H1 (cell line): ENCODE measurements around the gene HLA-DMB. TPM values are rescaled to one million over a fixed set of nuclear protein-coding genes. Genes with fewer than 3 reads are reported as not detected.

Experiments
- BACH1 ChIP-seq: IDR thresholded peaks from 2 replicates; pipeline ENCODE4 v1.6.1; 2012; ENCODE audit warnings: low read length, improper control_type of control experiment
- BRCA1 ChIP-seq: IDR thresholded peaks from 2 replicates; pipeline ENCODE4 v1.6.1; 2012; ENCODE audit warnings: low read depth, low read length, improper control_type of control experiment
- CEBPB ChIP-seq: IDR thresholded peaks from 2 replicates; pipeline ENCODE4 v1.6.1; 2012; ENCODE audit warnings: low read depth, low read length
- CHD2 ChIP-seq: IDR thresholded peaks from 2 replicates; pipeline ENCODE4 v1.6.1; 2012; ENCODE audit warnings: low read length, improper control_type of control experiment
- EGR1 ChIP-seq: IDR thresholded peaks from 2 replicates; pipeline ENCODE4 v1.6.1; 2011; ENCODE audit warnings: low read depth, low read length, borderline replicate concordance
- HDAC2 ChIP-seq, 2 experiments: fragments of 300-600 bp in 1 of 2; sonication (generic) in 1 of 2; IDR thresholded peaks; 2 replicates each; pipeline ENCODE4 v1.6.1; 2011 to 2012; ENCODE audit warnings: low read depth in 2 of 2, low read length in 2 of 2, mild to moderate bottlenecking in 2 of 2, moderate library complexity in 2 of 2, borderline replicate concordance in 1 of 2, inconsistent platforms in 1 of 2
- NRF1 ChIP-seq: IDR thresholded peaks from 2 replicates; pipeline ENCODE4 v1.6.1; 2011; ENCODE audit warnings: mild to moderate bottlenecking, low read depth, low read length, improper control_type of control experiment
- POLR2A ChIP-seq, 2 experiments: IDR thresholded peaks; 1 replicate in 1 of 2; 2 replicates in 1 of 2; pipeline ENCODE4 v1.6.1; 2011; ENCODE audit warnings: low read depth in 2 of 2, low read length in 2 of 2, mild to moderate bottlenecking in 2 of 2; ENCODE audit errors: control extremely low read depth in 1 of 2
- POLR2AphosphoS5 ChIP-seq: IDR thresholded peaks from 2 replicates; pipeline ENCODE4 v1.6.1; 2011; ENCODE audit warnings: low read depth, low read length
- RFX5 ChIP-seq: IDR thresholded peaks from 2 replicates; pipeline ENCODE4 v1.6.1; 2011; ENCODE audit warnings: low read depth, low read length, improper control_type of control experiment, borderline replicate concordance
- RXRA ChIP-seq: IDR thresholded peaks from 2 replicates; pipeline ENCODE4 v1.6.1; 2011; ENCODE audit warnings: low read depth, mild to moderate bottlenecking, low read length, moderate library complexity; ENCODE audit not compliant: insufficient read depth
- SAP30 ChIP-seq: fragments of 300-600 bp; sonication (generic); IDR thresholded peaks from 2 replicates; pipeline ENCODE4 v1.7.1; 2012; ENCODE audit warnings: low read length, moderate library complexity, mild to moderate bottlenecking, inconsistent platforms; ENCODE audit not compliant: insufficient read depth, insufficient replicate concordance
- SIRT6 ChIP-seq: IDR thresholded peaks from one replicate; pipeline ENCODE4 v1.7.1; 2012; ENCODE audit warnings: low read length, inconsistent platforms
- TAF1 ChIP-seq: IDR thresholded peaks from 2 replicates; pipeline ENCODE4 v1.6.1; 2011; ENCODE audit warnings: mild to moderate bottlenecking, low read depth, low read length
- TBP ChIP-seq: IDR thresholded peaks from 2 replicates; pipeline ENCODE4 v1.6.1; 2011; ENCODE audit warnings: low read depth, low read length, improper control_type of control experiment
- YY1 ChIP-seq: IDR thresholded peaks from 2 replicates; pipeline ENCODE4 v1.6.1; 2011; ENCODE audit warnings: low read depth, mild to moderate bottlenecking, low read length
- ZNF274 ChIP-seq: IDR thresholded peaks from 2 replicates; pipeline ENCODE4 v1.7.0; 2012; ENCODE audit warnings: low read length, borderline replicate concordance; ENCODE audit errors: extremely low read depth
- polyA plus RNA-seq, 7 experiments: library from polyadenylated mRNA; depleted of rRNA in 3 of 7; stranded (reverse) in 5 of 7; unstranded in 2 of 7; fragments of >200 nt in 5 of 7; fragments of 200-250 nt in 2 of 7; gene quantifications; 1 replicate in 5 of 7; 2 replicates in 1 of 7; 4 replicates in 1 of 7; pipeline versions ENCODE4 v1.2.1 to v1.2.3, GENCODE V29; 2011 to 2013; ENCODE audit warnings: missing spikeins in 2 of 7, mixed read lengths in 2 of 7
- total RNA-seq: library from RNA; stranded (reverse); fragmentation: NEBNext Ultra II Directional; extraction: Animal tissue kit (Norgen Biotek cat#: 25700); gene quantifications from 2 replicates; pipeline ENCODE4 v1.2.1, GENCODE V29; 2021
- TF ChIP-seq, protein P1 (sequence below), 3 experiments: IDR thresholded peaks; 1 replicate in 2 of 3; 2 replicates in 1 of 3; pipeline versions ENCODE4 v1.5.1 to v1.6.1; 2011; ENCODE audit warnings: low read length in 3 of 3, mild to moderate bottlenecking in 3 of 3, inconsistent platforms in 2 of 3, low read depth in 1 of 3, moderate library complexity in 1 of 3; ENCODE audit not compliant: insufficient read depth in 1 of 3; ENCODE audit errors: control extremely low read depth in 1 of 3

The HLA-DMB gene
- total and polyA plus RNA-seq, 2 of the 8 experiments (the other 6 are each of a cell fraction or from before 2014, with no cell fraction given), result 2.7 to 4.7 TPM

DNA sequence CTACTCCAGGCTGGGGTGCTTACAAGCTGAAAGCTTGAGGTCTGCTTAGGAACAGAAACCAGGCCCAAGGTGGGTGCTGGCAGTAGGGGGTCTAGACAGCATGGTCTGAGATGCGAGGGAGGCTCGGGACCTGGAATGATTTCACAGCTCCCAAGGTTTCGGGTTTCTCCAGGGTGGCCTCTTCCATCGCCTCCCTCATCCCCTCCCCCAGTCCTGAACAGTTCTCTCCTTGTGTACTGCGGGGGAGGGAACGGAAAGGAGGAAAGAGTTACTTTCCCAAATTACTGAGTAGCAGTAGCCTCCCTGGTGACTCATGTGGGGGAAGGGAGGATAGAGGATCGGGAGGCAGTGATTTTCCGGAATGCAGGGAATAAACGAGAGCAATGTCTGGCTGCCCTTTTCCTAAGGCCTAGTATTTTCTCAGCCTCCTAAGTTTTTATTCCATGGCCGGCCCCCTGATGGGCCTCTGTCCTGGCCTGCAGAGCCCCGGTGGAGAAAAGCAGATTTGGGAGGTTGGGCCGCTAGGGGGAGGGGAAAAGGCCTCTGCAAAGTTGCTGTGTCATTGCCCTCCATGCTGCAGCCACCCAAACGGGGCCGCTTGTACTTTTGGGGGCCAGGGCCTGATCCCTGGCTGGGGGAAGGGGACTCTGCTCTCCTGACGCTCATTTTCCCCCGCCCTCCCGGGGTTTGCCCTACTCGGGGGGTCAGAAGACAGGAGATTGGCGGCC lies 29.0 kb upstream of the HLA-DMB start (continued):
- TF ChIP-seq POLR2AphosphoS5 (no peak; the same call in 1 of the 2 replicates), EGR1 (peak; percentile 9; the same call in 1 of the 2 replicates), YY1 (peak; percentile 97), RFX5 (no peak), CEBPB (no peak), BACH1 (peak; percentile 96), SAP30 (no peak), HDAC2 (IDR thresholded peaks at IDR 0.05; ENCODE audit: borderline replicate concordance in 1 of 2, low read depth in 2 of 2, low read length in 2 of 2) (no peak), NRF1 (no peak), ZNF274 (no peak), TBP (peak; percentile 40), RXRA (0 out of 2 replicates have a peak, but pooled peaks have one; percentile 4), BRCA1 (no peak), POLR2A (IDR thresholded peaks at IDR 0.05; ENCODE audit: control extremely low read depth in 1 of 2, low read depth in 2 of 2, low read length in 2 of 2) (peak in 1 of 2 experiments; percentile 89; a peak in 2 of 3 replicates), SIRT6 (peak; percentile 3), TAF1 (peak; percentile 76), CHD2 (no peak)
- TF ChIP-seq, protein P1, sequence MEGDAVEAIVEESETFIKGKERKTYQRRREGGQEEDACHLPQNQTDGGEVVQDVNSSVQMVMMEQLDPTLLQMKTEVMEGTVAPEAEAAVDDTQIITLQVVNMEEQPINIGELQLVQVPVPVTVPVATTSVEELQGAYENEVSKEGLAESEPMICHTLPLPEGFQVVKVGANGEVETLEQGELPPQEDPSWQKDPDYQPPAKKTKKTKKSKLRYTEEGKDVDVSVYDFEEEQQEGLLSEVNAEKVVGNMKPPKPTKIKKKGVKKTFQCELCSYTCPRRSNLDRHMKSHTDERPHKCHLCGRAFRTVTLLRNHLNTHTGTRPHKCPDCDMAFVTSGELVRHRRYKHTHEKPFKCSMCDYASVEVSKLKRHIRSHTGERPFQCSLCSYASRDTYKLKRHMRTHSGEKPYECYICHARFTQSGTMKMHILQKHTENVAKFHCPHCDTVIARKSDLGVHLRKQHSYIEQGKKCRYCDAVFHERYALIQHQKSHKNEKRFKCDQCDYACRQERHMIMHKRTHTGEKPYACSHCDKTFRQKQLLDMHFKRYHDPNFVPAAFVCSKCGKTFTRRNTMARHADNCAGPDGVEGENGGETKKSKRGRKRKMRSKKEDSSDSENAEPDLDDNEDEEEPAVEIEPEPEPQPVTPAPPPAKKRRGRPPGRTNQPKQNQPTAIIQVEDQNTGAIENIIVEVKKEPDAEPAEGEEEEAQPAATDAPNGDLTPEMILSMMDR (IDR thresholded peaks at IDR 0.05; ENCODE audit: control extremely low read depth in 1 of 3, insufficient read depth in 1 of 3, low read depth in 1 of 3, low read length in 3 of 3), result peak in 2 of 3 experiments; percentile 8 to 14; a peak in 1 of 4 replicates
